Activated CD8-positive, alpha-beta memory T cell treated with anti-CD3 and anti-CD28 coated beads, Interleukin-2, amount 50 U/mL, for 4 hours (primary cell): ENCODE measurements around the gene CHST13.
A peak's percentile ranks its signal among the peaks of the same experiment; 100 is the strongest.

Experiments
- DNase-seq: peaks from one replicate; pipeline ENCODE4 v3.0.0-alpha.2; 2020

CHST13 gene, protein sequence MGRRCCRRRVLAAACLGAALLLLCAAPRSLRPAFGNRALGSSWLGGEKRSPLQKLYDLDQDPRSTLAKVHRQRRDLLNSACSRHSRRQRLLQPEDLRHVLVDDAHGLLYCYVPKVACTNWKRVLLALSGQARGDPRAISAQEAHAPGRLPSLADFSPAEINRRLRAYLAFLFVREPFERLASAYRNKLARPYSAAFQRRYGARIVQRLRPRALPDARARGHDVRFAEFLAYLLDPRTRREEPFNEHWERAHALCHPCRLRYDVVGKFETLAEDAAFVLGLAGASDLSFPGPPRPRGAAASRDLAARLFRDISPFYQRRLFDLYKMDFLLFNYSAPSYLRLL

GRCh38 chr3:126523745-126524428 is at the start of gene CHST13:
Gene CHST13 (plus strand): TSS chr3:126524155. CDS start chr3:126524333, 178 bp downstream.
- DNase-seq, result no peak

- peak; percentile 41 for DNase-seq
These were observed 49.2 kb upstream of the CHST13 start for GRCh38 chr3:126474498-126475412.

- DNase-seq, result peak; percentile 93
These were observed 48.4 kb upstream of the CHST13 start, which contains the start of gene ZXDC for GRCh38 chr3:126475413-126476114. Gene ZXDC (minus strand): TSS chr3:126475891. CDS start chr3:126475865, 26 bp downstream.

DNA sequence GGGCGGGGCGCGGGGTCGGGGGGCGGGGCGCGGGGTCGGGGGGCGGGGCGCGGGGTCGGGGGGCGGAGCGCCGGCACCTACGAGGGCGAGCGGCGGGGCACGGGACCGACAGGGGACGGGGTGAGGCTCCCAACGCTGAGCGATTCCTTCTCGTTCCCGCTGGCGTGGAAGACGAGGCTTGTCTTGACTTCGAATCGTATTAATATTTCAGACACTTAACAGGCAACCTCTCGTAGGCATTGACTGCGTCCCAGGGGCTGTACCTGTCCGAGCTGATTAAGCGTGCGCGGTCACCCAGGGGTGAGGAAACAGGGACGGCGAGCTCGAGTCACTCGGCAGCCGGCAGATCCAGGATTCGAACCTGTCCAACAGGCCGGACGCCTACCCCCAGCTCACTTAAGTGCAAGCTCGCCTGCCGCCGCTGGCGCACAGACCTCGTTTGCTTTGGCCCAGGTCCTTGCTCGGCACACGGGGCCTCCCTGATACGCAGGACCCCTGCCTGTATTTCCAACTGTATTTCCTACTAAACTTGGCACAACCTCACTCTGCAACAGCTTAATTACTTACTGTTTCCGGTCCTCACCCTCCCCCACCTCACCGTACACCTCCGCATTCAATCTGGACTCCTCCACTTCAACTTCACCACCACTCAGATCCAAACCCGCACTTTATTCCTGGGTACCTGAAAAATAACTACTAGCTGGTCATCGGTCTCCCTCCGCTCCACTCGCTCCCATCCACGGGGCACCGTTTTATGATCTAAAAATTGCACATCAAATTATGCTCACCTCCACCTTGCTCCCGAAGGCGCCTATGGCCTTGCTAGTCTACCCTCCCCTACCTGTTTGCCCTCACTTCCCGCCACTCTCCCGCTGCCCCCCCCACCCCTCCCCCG is 47.5 kb upstream of the CHST13 start:
- DNase-seq, result no peak

- DNase-seq, result no peak
These were observed 46.9 kb upstream of the CHST13 start for GRCh38 chr3:126477061-126477380.

GRCh38 chr3:126478581-126479310 is 45.2 kb upstream of the CHST13 start:
- no peak for DNase-seq

- DNase-seq, result no peak
These were observed 44.3 kb upstream of the CHST13 start for GRCh38 chr3:126479642-126480041.

- no peak for DNase-seq
These were observed 43.7 kb upstream of the CHST13 start for GRCh38 chr3:126480206-126480605.

DNA sequence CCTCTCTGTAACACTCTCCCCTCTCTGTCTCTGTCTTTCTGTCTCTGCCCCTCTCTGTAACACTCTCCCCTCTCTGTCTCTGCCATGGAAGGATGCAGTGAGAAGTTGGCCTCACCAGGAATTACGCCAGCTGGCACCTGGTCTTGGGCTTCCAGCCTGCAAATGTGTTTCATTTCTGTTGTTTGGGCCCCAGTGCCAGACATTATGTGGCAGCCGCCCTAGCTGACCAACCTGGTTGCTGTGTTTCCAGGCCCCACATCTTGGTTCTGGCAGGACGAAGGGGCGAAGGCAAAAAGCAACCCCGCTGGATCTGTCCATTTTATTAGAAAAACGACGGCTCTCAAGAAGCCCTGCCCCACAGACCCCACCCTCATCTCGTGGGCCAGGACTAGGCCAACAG is 43.1 kb upstream of the CHST13 start:
- no peak for DNase-seq

- no peak for DNase-seq
These were observed 42.0 kb upstream of the CHST13 start for GRCh38 chr3:126481808-126482502.

GRCh38 chr3:126482503-126483255 is 41.3 kb upstream of the CHST13 start:
- DNase-seq, result no peak

- no peak for DNase-seq
These were observed 40.6 kb upstream of the CHST13 start for GRCh38 chr3:126483321-126483761.

DNA sequence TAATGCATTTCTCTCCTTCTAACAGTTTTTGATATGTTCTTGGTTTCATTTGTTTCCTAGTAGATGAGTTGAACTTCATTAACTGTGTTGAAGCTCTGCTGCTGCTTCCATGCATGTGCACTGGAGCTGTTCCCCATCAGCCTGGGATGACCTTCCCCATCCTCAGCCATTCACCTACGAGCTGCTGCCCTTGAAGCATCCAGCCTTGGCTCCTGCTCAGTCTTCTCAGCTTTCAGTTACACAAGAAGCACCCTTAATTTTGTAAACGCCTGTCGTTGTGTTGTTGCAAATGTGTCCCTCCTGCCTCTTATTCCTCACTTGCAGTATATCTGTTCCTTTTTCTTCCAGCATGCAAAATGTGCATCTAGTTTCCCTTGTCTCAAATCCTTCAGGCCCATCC is 39.8 kb upstream of the CHST13 start:
- no peak for DNase-seq

GRCh38 chr3:126484662-126485061 is 39.3 kb upstream of the CHST13 start:
- no peak for DNase-seq

GRCh38 chr3:126485176-126485897 is 38.6 kb upstream of the CHST13 start:
- no peak for DNase-seq

GRCh38 chr3:126485956-126486355 is 38.0 kb upstream of the CHST13 start:
- no peak for DNase-seq

DNA sequence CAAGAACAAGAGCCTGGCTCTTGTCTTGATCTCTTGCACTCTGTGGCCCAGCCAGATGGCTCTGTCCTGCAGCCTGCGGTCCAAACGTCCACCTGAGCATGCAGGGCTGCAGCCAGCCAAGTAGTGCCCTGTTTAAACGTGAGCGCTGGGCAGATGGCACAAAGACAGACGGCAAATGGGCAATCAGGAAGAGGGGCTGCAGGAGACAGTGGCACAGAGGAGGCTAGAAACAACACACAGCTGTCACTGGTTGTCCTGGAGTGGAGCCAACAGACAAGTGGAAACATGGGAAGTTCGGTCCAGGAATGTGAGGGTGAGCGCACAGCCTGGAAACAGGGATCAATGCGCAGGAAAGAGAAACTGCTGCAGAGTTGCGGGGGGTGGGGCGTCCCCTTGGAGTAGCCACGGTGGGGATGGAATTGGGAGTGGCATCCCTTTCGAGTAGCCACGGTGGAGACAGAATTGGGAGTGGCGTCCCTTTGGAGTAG is 37.6 kb upstream of the CHST13 start:
- no peak for DNase-seq

DNA sequence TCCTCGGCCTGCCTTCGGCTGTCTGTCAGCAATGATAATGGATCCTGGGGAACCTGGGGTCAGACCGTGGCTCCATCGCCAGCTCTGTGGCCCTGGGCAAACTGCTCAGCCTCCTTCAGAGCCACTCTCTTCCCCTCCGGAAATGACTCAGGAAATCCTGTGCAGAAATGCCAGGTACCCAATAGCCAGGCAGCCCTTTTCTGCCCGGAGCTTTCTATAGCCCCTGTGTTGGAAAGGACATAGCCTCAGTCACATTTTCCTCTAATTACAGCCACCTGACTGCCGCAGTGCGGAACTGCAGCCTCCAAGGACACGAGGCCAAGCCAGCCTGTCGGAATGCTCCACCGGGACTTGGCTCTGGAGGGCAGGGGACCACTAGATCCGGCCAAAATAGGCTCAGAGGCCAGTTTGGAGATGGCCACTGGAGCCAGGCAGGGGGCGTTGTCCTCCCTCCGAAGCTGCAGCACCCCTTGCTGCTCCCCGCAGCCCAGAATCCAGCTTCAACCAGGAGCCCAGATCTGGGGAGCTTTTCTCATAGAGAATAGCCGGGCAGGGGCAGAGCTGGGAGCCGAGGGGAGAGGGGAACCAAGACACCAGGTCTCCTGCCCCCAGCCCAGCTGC is 36.7 kb upstream of the CHST13 start:
- no peak for DNase-seq
